OCI-LY3 (cell line): ENCODE data around the gene NLGN1.
"Not testable (repeated sequence)": the region's sequence is repeated elsewhere in the genome, so short reads cannot be mapped to it uniquely, and the experiment has no call there.

Experiments used
- H2AFZ ChIP-seq: fragments of 200-600, 300-600 bp; shearing (Covaris generic); 2 replicates; pipeline ENCODE4 v1.6.0; 2014; ENCODE audit warnings: antibody characterized with exemption, low read depth, low read length
- H3K27ac ChIP-seq: fragments of 200-600, 300-600 bp; sonication (generic); 2 replicates; pipeline ENCODE4 v1.5.1; 2014; ENCODE audit warnings: mild to moderate bottlenecking, low read length, moderate library complexity, mixed read lengths
- H3K27me3 ChIP-seq: fragments of 200-600, 300-600 bp; sonication (generic); 2 replicates; pipeline ENCODE4 v1.6.1; 2014; ENCODE audit warnings: low read depth, low read length, mixed read lengths
- H3K36me3 ChIP-seq: fragments of 200-600, 300-600 bp; sonication (generic); replicated peaks from 2 replicates; pipeline ENCODE3; 2014; ENCODE audit warnings: low read depth, low read length, mixed read lengths
- H3K4me1 ChIP-seq: fragments of 300-600, 200-600 bp; sonication (generic); 2 replicates; pipeline ENCODE4 v1.6.1; 2014; ENCODE audit warnings: low read length, mixed read lengths
- H3K4me2 ChIP-seq: fragments of 200-600, 300-600 bp; sonication (generic); 2 replicates; pipeline ENCODE4 v1.6.1; 2014; ENCODE audit warnings: low read length, mixed read lengths
- H3K4me3 ChIP-seq: fragments of 300-600, 200-600 bp; sonication (generic); 2 replicates; pipeline ENCODE4 v1.5.1; 2014; ENCODE audit warnings: antibody characterized with exemption, mild to moderate bottlenecking, low read length, moderate library complexity
- H3K79me2 ChIP-seq: fragments of 300-600, 200-600 bp; shearing (Covaris generic); 2 replicates; pipeline ENCODE4 v1.6.1; 2014; ENCODE audit warnings: mild to moderate bottlenecking, low read length, mixed read lengths
- H3K9ac ChIP-seq: fragments of 300-600, 200-600 bp; shearing (Covaris generic); 2 replicates; pipeline ENCODE4 v1.6.0; 2014; ENCODE audit warnings: mild to moderate bottlenecking, low read length, moderate library complexity
- H3K9me3 ChIP-seq: fragments of 200-600, 300-600 bp; shearing (Covaris generic); 2 replicates; pipeline ENCODE4 v1.6.1; 2014; ENCODE audit warnings: low read length, mixed read lengths; ENCODE audit not compliant: insufficient read depth
- H4K20me1 ChIP-seq: fragments of 200-600, 300-600 bp; sonication (generic); 2 replicates; pipeline ENCODE4 v1.6.1; 2016; ENCODE audit warnings: low read length, mixed read lengths; ENCODE audit not compliant: insufficient read depth
- EZH2phosphoT487 ChIP-seq: fragments of 200-600 bp; shearing (Covaris generic); IDR thresholded peaks from 2 replicates; pipeline ENCODE4 v1.6.1; 2018; ENCODE audit warnings: antibody characterized with exemption, mixed run types, low read depth
- TF ChIP-seq, protein P1 (sequence below): fragments of 200-600, 300-600 bp; sonication (generic); IDR thresholded peaks from 2 replicates; pipeline ENCODE4 v1.5.1; 2014; ENCODE audit warnings: antibody characterized with exemption, low read length, low read depth

NLGN1 gene

DNA sequence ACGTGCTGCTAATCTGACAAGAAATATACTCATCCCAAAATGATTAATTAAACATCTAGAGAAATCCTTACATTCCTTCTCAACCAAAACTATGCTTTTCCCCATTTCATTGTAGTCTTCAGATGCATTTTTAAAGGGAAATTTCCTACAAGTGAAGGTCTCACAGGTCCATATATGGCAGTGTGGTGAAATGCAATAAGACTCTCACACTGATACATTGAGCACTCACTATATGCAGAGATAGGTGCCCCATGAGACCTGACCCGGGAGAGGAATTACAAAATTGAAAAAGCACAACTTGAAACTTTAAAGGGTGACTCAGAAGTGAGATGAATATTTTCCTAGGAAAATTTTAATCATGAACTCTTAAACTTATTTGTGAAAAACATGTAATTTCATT lies 832.4 kb downstream of the NLGN1 start:
- no peaks in the 10 kb centered on the region for H3K36me3 ChIP-seq
- no peaks in the 10 kb centered on the region for H3K79me2 ChIP-seq
- no peaks in the 10 kb centered on the region for H4K20me1 ChIP-seq
- TF ChIP-seq, protein P1, sequence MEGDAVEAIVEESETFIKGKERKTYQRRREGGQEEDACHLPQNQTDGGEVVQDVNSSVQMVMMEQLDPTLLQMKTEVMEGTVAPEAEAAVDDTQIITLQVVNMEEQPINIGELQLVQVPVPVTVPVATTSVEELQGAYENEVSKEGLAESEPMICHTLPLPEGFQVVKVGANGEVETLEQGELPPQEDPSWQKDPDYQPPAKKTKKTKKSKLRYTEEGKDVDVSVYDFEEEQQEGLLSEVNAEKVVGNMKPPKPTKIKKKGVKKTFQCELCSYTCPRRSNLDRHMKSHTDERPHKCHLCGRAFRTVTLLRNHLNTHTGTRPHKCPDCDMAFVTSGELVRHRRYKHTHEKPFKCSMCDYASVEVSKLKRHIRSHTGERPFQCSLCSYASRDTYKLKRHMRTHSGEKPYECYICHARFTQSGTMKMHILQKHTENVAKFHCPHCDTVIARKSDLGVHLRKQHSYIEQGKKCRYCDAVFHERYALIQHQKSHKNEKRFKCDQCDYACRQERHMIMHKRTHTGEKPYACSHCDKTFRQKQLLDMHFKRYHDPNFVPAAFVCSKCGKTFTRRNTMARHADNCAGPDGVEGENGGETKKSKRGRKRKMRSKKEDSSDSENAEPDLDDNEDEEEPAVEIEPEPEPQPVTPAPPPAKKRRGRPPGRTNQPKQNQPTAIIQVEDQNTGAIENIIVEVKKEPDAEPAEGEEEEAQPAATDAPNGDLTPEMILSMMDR: no peak
- no peak for TF ChIP-seq EZH2phosphoT487
- no peak overlapping the region for H3K4me3 ChIP-seq
- H3K27ac ChIP-seq: no peak overlapping the region
- no peak overlapping the region for H3K4me2 ChIP-seq
- H3K9me3 ChIP-seq: no peaks in the 10 kb centered on the region
- no peak overlapping the region for H3K9ac ChIP-seq
- no peaks in the 10 kb centered on the region for H3K27me3 ChIP-seq
- peaks cover 6% of the 10 kb centered on the region for H3K4me1 ChIP-seq
- H2AFZ ChIP-seq: no peak overlapping the region

DNA sequence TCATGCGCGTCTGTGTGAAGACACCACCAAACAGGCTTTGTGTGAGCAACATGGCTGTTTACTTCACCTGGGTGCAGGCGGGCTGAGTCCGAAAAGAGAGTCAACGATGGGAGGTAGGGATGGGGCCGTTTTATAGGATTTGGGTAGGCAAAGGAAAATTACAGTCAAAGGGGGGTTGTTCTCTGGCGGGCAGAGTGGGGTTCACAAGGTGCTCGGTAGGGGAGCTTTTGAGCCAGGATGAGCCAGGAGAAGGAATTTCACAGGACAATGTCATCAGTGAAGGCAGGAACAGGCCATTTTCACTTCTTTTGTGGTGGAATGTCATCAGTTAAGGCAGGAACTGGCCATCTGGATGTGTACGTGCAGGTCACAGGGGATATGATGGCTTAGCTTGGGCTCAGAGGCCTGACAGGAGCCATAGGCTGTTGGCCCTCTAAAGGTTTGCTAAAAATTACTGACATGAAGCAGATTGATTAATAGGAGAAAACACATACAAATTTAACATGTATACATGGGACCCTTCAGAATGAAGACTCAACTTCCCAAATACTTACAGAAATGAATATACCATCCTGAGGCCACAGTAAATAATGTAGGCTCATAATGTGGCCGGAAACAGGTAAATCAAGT lies 834.6 kb downstream of the NLGN1 start:
- H4K20me1 ChIP-seq, H3K9ac ChIP-seq, H3K27me3 ChIP-seq, H3K36me3 ChIP-seq, H2AFZ ChIP-seq, H3K4me1 ChIP-seq, H3K27ac ChIP-seq, H3K79me2 ChIP-seq, H3K4me2 ChIP-seq, H3K4me3 ChIP-seq, H3K9me3 ChIP-seq: not testable (repeated sequence)

DNA sequence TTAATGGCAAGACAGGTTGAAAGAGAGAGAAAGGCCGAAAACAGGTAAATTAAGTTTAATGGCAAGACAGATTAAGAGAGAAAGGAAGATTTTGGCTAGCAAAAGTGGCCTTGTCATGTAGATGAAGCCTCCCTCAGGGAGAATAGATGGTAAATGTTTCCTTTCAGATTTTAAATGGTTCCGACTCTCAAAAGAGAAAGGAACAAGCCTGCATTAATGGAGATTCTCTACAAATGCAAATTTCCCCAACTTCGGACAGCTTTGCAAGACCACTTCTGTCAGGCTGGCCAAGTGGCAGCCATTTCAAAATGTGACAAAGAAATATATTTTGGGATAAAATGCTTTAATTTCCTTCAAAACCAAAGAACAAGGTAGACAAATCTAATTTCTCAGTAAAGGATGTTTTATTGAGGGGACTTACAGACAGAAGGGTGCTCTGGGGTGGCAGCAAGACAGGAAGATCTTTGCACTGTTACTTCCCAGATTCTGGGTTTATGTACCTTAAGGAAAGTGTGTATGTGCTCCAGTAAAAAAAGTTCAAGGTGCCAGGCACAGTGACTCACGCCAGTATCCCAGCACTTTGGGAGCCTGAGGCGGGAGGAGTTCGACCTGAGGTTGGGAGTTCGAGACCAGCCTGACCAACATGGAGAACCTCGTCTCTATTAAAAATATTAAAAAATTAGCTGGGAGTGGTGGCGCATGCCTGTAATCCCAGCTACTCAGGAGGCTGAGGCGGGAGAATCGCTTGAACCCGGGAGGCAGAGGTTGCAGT lies 835.3 kb downstream of the NLGN1 start:
- Histone ChIP-seq H3K4me3 (no peak overlapping the region), H3K9ac (no peak overlapping the region), H3K27me3 (no peaks in the 10 kb centered on the region), H2AFZ (no peak overlapping the region), H3K36me3 (no peaks in the 10 kb centered on the region), H3K27ac (no peak overlapping the region), H3K9me3 (no peaks in the 10 kb centered on the region), H4K20me1 (no peaks in the 10 kb centered on the region), H3K79me2 (no peaks in the 10 kb centered on the region), H3K4me2 (no peak overlapping the region), H3K4me1 (peaks cover 6% of the 10 kb centered on the region)
- TF ChIP-seq EZH2phosphoT487: no peak
- TF ChIP-seq, protein P1: no peak

DNA sequence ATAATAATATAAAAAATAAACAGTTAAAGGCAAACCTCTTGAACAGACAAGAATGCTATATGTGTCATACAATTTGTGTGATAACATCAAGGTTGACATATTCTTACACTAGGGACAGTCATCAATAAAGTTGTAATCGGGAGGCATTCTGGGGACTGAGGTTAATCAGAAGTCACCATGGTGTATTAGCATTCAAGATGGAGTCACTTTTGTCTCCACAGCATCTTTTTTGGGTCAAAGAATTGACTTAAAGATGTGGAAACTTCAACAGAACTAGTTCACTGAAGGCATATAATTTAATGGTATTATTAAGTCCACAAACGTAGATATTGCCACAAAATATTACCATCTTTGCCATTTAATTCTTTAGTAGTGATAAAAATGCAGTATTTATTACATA lies 836.0 kb downstream of the NLGN1 start:
- TF ChIP-seq, protein P1: no peak
- TF ChIP-seq EZH2phosphoT487: no peak
- Histone ChIP-seq H3K4me1 (peaks cover 6% of the 10 kb centered on the region), H3K36me3 (no peaks in the 10 kb centered on the region), H3K9me3 (no peaks in the 10 kb centered on the region), H3K4me2 (no peak overlapping the region), H2AFZ (no peak overlapping the region), H3K4me3 (no peak overlapping the region), H3K79me2 (no peaks in the 10 kb centered on the region), H3K27me3 (no peaks in the 10 kb centered on the region), H3K27ac (no peak overlapping the region), H4K20me1 (no peaks in the 10 kb centered on the region), H3K9ac (no peak overlapping the region)
